Endometrial microvascular endothelial cells (primary cell): Measurements from ENCODE around the gene FOSL2. TPM values are rescaled to one million over a fixed set of nuclear protein-coding genes. Genes with fewer than 3 reads are reported as not detected.

Experiments used
- in situ Hi-C: cut with HindIII; loops from 2 replicates; pipeline ENCODE4 v1.10.0; 2017; ENCODE audit warnings: low sequenced_read_pairs, low pct_unique_long_range_greater_than_20kb; ENCODE audit errors: inconsistent ontology term
- total RNA-seq: library from RNA; depleted of rRNA; stranded (reverse); fragments of >200 nt; gene quantifications from one replicate; pipeline ENCODE4 v1.2.3, GENCODE V29; 2015; ENCODE audit errors: inconsistent ontology term

The FOSL2 gene
- 70.6 TPM for total RNA-seq

- in situ Hi-C loops: no loop called here
These were observed at the start of gene FOSL2 for GRCh38 chr2:28392297-28393113. Gene FOSL2 (plus strand): TSS chr2:28392858. CDS start chr2:28393721, 863 bp downstream.

DNA sequence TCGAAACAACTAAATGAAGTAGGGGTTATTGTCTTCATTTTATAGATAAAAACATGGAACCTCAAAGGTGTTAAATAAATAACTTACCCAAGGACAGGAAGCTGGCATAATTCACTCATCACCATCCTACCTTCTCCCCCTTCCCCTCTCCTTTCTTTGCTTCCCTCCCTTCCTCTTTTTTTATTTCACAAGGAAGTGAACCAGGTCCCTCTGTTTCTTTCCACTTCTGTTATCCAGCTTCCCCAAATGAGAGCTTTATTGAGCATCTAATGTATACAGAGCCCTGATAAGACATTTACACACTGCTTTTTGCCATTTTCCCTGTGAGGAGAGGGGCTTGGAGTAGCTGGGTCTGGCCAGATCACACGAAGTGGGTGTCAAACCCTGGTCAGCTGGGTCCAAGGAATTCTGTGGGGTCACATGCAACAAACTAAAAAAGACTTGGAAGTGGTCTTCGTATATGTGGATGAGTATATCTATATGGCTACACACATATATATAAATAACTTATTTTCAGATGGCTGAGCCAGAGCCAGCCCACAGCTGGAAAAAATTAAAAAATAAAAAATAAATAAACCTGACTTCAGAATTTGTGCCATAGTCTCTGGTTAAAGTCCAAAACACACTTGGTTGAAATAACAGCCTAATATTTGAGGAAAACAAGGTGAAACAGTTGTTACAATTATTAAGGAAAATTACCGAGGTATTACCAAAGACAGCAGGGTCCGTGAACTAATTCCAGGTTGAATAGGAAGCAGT, 49.3 kb upstream of the FOSL2 start:
- in situ Hi-C loops: no loop called here

- in situ Hi-C loops: no loop called here
These were observed 48.5 kb upstream of the FOSL2 start for GRCh38 chr2:28343971-28344715.

DNA sequence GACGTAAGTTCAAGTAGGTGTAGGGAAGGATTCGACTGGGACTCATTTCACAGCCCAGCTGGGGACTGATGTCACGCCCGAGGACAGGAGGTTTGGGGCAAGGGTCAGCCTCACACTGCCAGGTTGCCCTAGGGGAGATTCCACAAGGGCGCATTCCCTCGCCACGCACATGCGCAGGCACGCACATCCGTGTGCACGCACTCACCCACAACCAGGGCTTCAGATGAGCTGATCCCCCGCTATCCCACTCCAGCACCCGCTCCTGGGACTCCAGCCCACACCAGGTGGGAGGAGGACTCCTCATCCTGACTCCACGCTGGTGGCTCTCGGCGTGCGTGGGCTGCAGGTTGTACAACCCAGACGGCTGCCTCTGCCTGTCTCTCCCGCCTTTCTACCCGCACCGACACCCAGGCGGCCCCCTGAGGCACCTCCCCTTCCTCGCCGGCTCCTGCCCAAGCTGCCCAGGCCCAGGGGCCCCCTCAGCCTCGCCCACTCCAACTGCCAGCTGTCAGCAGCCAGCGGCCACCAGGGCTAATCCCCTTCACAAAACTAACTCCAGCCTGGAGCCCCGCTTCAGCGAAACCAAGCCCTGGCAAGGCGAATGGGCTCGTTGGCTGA, 47.8 kb upstream of the FOSL2 start:
- in situ Hi-C loops: no loop called here

- in situ Hi-C loops: no loop called here
These were observed 47.0 kb upstream of the FOSL2 start for GRCh38 chr2:28345619-28346018.

GRCh38 chr2:28346587-28346986, 46.1 kb upstream of the FOSL2 start:
- in situ Hi-C loops: no loop called here

DNA sequence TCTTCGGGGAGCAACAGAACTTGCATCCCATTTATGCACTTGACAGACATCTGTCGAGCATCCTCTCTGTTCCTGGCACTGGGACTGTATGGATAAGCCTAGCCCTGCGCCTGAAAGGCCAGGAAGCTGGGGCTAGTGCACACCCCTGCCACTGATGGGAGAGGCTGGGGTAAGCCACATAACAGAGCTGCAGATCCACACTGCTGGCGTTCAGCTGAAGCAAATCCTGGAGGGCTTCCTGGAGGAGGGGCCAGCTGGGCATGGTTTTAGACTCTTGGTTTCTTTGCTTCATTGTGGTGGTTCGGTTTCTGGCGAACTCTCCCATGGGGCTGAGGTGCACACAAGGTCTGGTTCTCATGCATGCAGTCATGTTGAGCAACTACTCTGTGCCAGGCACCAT, 45.5 kb upstream of the FOSL2 start:
- in situ Hi-C loops: no loop called here

DNA sequence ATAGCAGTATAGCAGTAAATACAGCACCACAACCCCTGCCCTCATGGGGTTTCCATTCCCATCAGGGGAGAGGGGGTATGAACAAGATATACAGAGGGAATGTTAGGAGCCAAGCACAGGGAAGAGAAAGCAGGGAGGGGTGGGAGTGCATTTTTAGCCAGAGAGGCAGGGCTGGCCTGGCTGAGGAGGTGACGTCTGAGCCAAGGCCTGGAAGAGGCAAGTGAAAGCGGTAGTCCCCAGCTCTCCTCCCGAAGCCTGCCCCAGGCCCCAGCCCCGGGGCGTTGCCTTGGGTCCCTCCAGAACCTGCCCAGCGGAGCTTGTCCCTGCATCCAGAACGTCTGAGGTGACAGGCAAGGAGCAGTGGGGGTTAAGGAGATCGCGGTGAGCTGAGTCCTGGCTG, 45.1 kb upstream of the FOSL2 start:
- in situ Hi-C loops: no loop called here

GRCh38 chr2:28348149-28348567, 44.5 kb upstream of the FOSL2 start:
- in situ Hi-C loops: no loop called here

DNA sequence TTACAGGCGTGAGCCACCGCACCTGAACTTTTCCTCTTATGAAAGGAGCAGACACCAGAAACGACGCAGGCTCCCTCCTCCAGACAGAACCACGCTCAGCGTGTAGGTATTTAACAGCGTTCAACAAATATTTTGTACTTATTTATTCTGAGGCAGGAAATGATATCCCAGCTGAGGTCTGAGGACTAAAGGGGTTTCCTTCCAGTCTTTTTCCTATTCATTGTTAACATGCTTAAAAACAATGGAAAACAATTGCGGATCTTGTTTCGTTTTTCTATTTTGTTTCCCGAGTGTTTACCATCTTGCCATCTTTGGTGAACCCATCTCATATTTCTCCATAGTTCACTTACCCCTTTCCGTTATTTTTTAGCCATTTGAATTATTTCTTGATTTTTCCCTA, 43.7 kb upstream of the FOSL2 start:
- in situ Hi-C loops: no loop called here

GRCh38 chr2:28349546-28350165, 43.0 kb upstream of the FOSL2 start:
- in situ Hi-C loops: no loop called here

- in situ Hi-C loops: no loop called here
These were observed 42.5 kb upstream of the FOSL2 start for GRCh38 chr2:28350196-28350595.

DNA sequence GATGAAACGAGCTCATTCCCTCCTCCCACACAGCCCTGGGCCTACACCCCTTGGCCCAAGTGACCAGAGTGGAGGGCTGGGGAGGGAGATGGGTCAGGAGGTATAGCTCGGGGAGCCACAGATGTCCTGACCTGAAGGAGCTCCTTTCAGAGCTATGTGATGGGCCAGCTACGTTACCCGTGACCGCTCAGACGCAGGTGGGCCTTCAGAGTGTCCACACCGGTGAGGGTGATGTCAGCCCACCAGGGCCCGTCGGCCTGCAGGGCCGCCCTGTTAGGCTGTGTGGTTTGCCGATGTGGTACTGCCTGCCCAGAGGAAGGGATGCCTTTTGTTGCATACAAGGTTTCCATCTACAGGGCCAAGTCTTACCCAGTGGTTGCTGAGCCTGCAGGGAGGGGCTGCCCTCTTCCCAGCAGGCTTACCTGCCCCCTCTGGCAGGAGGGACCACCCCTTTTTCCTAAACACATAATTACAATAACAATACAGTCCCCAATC, 41.8 kb upstream of the FOSL2 start:
- in situ Hi-C loops: no loop called here

DNA sequence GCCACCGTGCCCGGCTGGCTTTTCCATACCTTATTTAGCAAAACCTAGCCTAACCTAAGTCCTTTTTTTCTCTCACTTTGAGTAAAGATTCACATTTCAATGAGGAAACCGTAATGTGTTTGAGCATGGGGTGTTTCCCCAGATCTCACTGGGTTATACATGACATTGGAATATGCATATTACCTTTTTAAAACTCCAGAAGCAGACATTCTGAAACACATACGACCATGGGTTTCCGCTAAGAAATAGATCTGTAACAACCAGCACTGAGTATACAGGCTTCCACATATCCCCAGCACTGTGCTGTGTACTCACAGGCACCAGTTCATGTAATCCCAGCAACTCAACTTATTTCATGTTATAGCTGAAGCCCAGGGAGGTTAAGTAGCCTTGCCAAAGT, 41.0 kb upstream of the FOSL2 start:
- in situ Hi-C loops: no loop called here

- in situ Hi-C loops: no loop called here
These were observed 40.6 kb upstream of the FOSL2 start for GRCh38 chr2:28352104-28352503.

DNA sequence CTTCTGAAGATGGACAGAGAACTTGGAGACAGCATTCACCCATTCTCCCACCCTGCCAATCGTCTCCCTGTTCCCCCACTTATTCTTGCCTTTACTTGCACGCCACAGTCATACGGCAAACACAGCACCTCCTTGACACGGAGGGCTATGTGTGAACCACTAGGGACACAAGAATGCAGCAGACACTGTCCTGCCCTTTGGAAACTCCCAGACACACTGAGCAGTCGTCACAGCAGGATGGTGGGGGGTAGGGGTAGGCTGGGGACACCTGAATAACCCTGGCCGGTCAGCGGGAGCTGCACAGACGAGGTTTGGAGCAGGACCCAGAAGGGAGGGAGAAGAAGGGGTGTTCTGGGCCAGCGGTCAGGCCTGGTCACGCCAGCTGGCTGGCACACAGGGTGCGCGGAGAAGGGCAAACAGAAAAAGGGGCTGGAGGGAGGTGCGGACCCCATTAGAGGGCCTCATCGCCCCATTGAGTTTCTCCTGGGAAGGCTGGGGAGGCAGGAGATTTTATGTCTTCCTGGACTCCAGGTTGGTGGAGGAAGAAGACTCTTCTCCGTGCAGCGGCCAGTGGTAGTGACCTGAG, 40.0 kb upstream of the FOSL2 start:
- in situ Hi-C loops: no loop called here

GRCh38 chr2:28354920-28355520, 37.6 kb upstream of the FOSL2 start:
- in situ Hi-C loops: no loop called here
